CMK (cell line): Measurements from ENCODE around the gene ACRV1.

ENCODE experiments used
- DNase-seq: peaks from one replicate; pipeline ENCODE4 v3.0.0-alpha.2; 2010; ENCODE audit warnings: low read depth

The ACRV1 gene

DNA sequence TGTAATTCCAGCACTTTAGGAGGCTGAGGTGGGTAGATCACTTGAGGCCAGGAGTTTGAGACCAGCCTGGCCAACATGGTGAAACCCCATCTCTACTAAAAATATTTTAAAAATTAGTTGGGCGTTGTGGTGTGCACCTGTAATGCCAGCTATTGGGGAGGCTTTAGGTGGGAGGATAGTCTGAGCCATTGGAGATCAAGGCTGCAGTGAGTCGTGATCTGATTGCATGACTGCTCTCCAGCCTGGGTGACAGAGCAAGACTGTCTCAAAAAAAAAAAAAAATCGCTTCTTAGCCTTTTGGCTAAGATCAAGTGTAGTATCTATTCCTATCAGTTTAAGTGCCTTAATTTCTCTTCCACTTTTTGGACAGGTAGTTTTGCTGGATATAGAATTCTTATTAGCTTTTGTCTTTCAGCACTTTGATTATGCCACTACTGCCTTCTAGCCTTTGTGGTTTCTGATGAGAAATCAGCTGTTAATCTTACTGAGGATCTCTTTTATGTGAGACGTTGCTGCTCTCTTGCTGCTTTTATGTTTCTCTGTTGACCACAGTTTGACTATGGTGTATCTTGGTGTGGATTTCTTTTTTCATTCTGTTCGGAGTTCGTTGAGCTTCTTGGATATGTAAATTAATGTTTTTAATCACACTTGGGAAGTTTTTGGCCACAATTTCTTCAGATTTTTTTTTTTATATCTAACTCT is 31.0 kb downstream of the ACRV1 start:
- no peak for DNase-seq

DNA sequence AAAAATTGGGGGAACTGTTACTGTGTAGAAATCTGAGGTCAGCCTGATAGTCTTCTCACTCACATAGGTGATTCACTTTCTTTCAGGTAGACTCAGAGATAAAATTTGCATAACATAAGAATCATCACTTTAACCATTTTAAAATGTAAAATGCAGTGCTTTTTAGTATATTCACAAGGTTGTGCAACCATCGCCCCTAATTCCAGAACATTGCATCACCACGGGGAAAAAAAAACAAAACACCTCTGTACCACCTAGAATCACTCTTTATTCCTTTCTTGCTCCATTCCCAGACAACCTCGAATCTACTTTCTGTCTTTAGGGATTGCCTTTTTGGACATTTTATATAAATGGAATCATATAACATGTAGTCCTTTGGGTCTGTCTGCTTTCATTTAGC is 34.8 kb downstream of the ACRV1 start:
- DNase-seq, result no peak

DNA sequence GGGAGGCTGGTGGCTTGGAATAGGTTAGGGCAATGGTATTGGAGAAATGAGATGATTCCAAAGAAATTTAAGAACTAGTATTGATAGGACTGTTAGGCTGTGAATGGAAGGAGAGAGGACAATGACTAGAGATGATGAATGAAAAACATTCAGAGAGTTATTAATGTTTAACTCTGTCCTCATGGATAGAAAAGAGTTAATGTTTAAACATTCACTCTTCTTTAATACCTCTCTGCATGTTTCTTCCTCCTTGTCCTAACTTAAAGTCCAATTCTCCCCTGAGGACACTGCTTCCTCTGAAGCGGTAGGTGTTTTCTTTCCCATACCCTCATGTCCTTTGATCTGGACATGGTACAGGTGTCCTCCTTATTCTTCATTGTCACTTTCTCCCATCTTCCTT is 42.3 kb downstream of the ACRV1 start:
- no peak for DNase-seq

DNA sequence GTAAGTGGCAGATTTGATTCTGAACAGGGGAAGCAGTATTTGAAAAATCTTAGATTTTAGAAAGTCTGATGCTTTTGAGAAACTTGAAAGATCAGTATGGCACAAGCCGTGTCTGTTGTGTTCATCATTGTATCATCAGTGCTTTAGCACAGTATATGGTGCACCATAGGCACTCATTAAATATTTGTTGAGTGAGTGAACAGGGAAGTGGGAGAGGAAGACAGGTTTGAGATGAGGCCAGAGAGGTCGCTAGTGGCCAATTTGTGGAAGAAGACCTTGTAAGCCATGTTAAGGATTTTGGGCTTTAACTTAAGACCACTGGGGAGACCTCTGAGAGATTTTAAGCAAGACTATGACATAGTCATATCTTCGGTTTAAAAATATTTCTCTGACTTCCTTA is 42.8 kb downstream of the ACRV1 start:
- no peak for DNase-seq

DNA sequence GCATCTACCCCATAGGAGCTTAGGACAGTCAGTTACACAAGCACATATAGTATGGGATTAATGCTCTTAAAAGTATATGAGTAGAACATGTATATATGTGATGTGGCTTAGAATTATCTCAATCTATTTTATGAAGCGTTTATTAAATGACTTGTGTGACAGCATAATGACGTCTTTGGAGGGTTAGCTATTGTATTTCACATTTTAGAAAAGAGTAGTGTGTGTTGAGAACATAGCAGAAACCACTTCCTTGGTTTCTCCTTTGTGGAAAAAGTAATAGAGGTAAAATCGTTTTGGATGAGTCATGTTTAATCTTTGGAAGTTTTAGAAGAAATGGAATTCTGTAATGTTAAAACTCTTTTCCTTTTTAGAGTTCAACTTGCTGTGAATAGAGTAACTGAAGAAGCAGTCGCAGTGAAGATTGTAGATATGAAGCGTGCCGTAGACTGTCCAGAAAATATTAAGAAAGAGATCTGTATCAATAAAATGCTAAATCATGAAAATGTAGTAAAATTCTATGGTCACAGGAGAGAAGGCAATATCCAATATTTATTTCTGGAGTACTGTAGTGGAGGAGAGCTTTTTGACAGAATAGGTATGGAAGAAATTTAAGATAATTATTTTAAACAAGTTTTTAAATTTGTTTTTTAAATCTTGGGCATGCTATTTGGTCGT is 53.3 kb downstream of the ACRV1 start:
- no peak for DNase-seq

DNA sequence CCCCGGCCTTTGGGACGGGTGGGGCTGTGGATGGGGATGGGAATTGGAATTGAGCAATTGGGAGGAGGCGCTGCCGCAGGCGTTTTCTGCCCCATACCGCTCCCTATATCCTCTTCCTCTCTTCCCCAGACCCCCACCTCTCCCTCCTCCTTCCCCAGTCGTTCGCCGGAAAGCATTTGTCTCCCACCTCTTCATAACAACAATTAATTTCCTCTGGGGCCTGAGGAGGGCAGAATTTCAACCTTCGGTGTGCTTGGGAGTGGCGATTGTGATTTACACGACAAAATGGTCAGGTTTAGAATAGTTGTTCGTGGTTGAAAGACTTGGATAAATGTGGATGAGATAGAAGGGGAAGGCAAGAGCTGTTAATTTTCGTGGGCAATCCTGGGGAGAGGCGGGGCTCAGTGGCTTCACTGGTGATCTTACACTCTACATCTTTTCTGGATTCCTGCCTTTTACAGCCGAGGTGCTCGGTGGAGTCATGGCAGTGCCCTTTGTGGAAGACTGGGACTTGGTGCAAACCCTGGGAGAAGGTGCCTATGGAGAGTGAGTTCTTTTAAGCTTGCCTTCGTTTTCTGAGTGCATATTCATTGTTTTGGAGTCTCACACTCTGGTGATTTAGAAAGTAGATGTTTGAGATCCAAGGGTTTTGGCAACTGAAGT is 54.2 kb downstream of the ACRV1 start:
- DNase-seq, result peak; percentile 76

DNA sequence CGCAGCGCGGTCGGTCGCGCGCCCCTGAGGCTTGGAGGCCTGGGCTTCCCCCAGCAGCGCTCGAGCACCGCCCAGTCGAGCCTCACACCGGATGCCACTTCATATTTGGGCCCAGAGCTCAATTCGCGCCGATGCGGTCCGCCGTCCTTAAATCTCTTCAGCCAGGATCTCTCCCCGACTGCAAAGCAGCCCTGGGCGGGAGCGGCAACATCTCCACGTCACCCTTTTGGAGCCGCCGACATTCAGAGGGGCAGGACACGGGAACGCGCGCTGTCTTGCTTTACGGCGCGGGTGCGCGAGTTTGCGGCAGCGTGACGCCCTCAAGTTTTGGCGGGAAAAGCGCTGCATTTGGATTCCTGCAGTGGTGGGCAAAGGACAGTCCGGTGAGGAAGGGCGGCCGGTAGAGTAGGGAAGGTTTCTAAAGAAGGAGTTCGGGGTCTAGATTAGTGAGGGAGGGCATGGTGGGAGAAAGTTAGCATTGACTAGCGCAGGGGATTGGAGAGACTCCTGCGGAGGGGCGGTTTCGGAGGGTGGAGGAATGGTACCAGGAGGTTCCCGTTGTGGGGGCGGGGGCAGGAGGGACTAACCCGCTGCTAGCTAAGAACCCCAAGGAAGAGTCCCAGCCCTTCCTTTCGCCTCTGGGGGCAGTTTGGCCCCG is 54.9 kb downstream of the ACRV1 start:
- peak; percentile 89 for DNase-seq

DNA sequence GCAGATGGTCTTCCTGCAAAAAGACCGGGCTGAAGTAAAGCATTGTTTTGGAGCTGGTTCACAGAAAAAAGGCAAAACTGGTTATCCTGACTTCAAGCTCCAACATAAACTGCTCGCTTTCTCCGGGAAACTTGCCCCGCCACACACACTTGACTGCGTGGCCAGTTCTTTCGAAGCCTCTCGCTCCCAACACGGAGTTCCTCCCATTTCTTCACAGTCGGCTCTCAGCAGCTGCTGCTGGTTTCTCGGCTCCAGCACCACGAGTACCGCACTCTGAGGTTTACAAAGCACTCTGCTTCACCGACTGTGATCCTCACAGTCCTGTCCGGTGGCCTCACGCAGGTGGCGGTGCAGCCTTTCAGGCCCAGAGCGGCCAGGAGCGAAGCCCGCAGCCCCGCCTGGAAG is 55.4 kb downstream of the ACRV1 start:
- no peak for DNase-seq

DNA sequence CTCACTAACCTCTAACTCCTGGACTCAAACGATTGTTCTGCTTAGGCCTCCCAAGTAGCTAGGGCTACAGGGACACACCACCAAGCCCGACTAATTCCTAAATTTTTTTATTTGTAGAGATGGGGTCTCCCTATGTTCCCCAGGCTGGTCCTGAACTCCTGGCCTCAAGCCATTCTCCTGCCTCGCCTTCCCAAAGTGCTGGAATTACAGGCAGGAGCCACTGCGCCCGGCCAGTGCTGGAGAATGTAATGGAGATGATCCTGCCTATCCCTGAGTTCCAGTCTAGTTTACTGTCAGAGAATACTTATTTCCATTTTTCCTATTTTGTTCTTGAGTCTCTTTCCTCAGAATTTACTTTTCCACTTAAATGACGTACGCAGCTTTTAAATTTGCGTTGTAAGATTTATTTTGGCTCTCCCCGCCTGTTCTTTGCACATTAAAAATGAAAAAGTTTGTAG is 55.9 kb downstream of the ACRV1 start, which contains the start of gene CHEK1:
Gene CHEK1, plus strand, starts transcription at position 408 of the 458 bp plus-strand sequence. CDS start 1,606 bp downstream, outside the sequence.
- no peak for DNase-seq

DNA sequence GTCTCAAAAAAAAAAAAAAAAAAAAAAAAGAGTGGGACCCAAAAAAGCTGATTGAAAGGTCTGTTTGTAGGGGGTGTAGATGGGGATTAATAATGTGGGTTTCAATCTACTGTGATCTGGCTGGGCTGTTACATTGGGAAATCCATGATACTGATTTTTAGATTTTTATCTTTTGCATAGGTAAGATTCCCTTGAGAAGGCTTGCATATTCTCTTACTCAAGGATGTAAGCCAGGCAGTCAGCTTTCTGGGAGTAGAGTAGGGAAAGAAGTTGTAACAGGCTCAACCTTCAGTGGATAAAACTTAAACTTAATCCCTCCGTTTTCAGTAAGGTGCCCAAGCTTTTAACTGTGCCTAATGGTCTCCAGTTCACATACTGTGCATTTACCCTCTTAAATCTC is 57.6 kb downstream of the ACRV1 start:
- no peak for DNase-seq

DNA sequence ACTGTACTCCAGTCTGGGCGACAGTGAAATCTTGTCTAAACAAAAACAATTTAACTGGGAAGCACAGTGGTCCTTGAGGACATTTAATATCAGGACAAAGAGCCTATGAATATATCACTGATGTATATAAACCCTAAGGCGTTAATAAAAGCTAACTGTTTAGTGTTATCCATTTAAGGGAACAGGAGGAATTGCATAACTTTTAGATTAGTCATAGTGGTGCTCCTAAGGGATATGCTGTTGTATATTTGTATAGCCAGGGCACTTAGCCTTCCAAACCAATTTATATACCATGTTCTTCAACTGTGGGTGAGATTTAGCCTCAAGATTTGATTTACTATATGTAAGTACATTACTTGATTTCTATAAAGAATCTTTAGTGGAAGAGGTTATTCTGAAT is 58.7 kb downstream of the ACRV1 start:
- no peak for DNase-seq
